GM19238 (cell line): ENCODE data around the gene TLE1.

ENCODE experiments used
- DNase-seq: peaks from one replicate; pipeline ENCODE4 v3.0.0; 2011; ENCODE audit warnings: low spot score; ENCODE audit not compliant: insufficient read length

The TLE1 gene

DNA sequence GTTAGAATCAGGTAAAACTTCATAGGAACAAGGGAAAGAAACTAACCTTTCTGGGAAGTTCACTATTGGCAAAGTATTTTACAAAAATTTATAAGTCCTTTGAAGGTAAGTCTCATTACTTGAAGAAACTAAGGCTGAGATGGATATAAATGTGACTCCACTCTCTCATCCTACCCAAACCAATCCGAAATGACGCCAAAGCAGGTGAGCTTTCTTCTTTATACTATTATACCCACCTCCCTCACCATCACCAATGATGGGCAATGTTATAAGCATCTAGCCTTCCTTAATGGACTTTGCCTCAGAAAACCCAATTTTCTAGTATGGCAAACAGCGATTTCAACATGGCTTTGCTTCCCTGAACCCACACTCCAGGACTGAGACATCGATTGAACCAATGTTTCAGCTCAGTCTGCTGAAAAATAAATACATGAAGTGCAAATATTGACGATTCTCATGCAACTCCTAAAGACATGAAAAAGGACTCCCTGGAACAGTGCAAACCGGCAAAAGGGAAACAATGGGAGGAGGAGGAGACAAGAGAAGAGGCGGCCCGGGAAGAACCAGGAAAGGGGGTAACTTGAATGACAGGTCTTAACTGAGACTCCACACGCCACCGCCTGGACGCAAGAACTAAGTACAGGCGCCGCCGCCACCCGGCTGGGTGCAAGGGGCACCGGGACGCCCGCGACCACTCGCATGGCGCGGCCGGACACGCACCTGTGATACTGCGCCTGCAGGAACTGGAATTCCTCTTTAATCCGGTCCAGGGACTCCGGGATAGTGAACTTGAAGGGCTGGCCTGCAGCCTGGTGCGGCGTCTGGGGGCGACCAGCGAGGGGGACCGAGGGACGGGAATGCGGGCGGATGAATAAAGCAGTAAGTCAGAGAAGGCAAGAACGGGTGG is 2.5 kb downstream of the TLE1 start:
- no peak for DNase-seq

DNA sequence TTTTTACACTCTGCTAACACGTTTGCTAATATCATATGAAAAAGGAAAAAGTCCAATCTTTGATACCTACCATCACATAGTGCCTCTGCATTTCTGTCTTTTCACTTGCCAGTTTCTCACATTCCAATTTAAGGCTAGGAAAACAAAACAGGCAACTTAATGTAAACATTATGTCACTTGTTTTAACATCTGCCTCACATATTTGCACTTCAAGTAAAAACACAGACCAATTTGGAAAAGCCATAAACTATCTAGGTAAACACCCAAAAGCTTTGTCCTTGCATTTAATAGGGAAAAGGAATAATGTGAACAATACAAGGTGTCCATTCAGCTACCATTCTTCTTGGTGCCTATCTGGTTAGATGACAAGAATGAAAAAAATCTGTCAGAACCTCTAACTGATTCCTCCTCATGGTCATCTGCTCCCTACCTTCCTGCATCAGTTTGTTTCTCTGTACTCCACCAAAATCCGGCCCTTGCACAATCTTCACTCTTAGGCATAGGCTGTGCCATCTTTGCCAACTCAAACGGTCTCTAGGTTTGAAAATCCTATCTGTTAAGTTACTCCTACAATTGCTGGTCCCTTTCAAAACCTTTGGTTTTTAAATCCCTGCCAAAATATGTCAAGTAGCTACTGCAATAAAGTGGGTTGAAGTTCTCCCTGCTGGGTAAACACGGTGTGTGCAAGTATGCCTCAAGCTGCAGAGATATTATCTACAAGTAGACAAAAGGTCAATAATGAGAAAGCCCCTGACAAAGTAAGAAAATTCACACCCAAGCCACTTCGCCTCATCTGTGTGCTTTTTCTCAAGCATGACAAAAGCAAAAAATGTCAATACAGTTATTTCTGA is 3.4 kb downstream of the TLE1 start:
- no peak for DNase-seq

DNA sequence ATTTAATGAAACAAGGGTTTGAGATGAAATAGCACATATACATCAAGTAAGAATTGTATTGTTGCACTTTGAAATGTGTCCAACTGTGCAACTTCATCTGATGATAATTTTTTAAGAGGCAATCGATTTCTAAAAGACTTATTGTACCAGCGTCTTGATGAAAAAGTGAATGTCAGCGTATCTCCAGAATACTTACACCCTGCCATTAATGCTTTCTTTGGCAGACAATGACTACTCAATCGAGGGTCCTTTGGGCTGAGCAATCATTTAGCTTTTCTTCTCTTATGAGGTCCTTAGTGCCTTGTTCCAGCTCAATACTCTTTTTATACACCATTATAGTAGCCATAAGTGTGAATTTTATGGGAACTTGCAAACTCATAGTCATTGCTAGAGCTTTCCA is 4.7 kb downstream of the TLE1 start:
- no peak for DNase-seq

DNA sequence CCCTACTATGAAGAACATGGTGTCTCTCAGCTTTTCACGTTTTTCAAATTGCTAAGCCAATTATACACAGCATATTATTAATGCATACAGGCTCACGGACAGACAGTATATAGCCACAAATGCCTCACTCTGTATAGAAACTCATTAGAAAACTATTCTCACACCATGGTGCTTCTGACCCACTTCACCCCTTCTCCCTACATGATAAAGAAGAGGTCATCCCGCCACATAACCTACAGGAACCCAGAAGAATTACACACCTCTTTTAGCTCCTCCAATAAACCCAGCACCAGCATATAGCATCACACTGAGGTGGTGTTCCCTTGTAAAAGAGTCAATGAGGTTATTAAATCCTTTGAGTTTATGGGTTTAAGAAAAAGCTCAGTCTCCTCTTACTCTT is 5.6 kb downstream of the TLE1 start:
- no peak for DNase-seq

DNA sequence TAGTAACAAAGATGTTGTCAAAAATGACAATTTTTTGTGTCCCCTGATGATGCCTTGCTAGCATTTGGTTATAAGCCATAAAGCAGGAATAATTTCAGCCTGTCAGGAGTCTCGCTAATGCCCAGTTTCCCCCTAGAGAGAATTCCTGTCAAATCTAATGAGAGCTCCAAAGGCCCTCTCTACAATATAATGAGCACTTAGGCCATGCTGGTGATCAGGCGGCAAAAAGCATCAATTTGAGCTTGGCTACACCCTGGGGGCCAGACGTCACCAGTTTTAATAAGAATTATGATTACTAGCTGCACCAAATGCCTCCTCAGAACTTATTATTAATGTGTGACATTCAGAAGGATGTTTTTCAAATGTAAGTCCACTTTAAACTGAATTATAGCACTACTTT is 6.1 kb downstream of the TLE1 start:
- DNase-seq = no peak

DNA sequence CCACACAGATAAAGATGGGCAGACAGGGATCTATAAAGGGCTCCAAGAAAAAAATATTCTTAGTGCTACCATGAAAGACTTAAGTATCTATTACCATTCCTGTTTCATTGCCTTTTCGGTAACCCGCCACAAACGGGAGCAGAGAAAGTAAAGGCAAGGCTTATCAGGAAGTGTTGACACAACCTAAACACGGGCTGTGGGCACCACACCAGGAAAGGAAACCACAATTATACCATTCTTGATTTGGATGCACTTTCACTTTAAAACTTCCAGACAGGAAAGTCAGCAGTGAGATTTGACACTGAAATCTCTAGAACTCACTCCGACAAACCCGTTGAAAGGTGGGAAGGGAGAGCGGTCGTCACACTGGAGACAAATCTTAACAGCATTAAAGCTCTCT is 6.5 kb downstream of the TLE1 start:
- DNase-seq = no peak

DNA sequence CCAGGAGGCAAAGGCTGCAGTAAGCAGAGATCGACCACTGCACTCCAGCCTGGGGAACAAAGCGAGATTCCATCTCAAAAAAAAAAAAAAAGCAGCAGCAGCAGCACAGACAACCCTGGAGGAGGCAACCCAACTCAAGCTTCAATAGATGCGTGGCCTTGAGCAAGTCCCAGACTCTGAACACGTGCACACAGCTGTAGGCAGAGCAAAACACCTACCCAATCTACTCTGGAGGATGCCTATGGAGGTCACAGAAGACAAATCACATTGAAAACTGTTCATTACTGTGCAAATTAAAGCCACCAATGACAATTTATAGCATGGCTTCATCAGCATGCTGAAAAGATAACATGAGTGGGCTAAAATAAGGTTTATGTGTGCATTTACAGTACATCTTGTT is 7.2 kb downstream of the TLE1 start:
- DNase-seq = no peak

DNA sequence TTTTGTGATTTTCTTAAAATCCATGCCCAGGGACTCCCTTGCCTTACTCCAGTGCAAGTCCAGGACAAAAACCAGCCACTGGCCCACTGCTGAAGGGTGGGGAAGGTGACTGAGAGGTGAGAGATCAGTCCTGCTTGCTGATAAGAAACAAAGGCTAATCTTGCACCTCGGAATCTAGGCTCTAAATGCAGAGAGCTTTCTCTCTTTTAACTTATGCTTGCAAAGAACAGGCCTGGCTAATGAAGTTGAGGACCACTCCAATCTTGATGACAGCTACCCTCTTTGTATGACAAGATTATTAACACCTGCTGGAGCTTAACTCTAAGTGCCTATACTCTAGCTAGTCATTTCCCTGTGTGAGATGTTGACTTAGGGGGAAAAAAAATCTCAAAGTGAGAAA is 8.8 kb downstream of the TLE1 start:
- no peak for DNase-seq

DNA sequence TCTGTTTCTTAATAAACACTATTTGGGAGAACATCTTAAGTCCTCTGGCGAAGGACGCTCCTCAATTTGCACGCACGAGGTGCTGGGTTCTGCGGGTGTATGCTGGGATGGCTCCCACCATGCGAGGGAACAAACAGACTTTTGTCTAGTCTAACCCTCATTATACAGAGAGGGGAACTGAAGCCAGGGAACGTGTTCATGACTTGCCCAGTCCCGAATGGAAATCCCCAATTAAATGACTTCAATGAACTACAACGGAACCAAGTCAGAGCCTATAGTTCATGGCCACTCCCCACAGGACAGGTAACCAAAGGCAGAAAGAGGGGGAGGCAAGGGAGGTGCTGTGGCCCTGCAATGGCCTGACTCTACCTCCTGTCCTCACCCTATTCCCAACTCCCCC is 9.3 kb downstream of the TLE1 start:
- DNase-seq = no peak

DNA sequence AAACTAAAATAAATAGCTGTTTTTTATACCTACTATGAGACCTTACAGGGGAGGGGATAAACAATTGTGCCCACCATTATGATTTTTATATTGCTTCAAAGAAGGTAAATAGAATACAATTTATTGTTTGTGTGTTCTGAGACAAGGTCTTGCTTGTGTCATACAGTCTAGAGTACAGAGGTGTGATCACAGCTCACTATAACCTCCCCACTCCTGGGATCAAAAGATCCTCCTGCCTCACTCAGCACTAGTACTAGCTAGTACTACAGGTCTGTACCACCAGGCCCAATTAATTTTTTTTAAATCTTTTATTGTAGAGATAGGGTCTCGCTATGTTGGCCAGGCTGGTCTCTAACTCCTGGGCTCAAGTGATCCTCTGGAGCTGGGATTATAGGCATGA is 11.3 kb downstream of the TLE1 start:
- DNase-seq = no peak

DNA sequence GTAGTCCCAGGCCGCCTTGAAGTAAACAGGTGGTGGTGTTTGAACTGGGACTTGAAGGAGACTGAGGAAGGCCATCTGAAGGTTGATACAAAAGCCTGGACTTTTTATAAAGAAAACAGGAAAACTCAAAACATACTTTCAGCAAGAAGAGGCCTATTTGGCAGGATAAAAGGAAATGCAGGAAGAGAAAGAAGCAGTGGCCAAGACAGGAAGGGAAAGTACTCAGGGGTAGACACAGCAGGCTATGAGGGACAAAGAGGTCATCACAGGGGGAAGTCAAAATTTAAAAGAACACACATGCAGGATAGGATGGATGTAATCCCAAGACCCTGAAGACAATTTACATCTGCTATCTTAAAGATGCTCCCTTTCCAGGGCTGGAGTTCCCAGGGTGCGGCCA is 13.0 kb downstream of the TLE1 start:
- no peak for DNase-seq

DNA sequence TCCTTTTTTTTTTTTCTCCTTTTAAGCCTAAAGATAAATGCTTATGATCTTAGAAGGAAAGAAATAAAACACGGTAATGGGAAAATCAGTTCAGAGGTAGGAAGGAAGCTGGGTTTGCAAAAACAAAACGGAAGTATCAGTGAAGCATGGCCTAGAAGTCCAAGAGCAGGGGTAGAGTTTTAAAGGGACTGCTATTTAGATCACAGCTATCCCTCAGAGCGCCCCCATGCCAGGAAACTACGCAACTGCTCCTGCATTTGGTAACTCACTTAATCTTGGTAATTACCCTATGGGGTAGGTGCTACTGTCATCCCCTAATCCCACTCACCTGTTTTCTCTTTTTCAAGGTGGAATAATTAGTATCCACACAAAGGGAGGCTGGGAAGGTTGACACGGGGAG is 16.0 kb downstream of the TLE1 start:
- no peak for DNase-seq

DNA sequence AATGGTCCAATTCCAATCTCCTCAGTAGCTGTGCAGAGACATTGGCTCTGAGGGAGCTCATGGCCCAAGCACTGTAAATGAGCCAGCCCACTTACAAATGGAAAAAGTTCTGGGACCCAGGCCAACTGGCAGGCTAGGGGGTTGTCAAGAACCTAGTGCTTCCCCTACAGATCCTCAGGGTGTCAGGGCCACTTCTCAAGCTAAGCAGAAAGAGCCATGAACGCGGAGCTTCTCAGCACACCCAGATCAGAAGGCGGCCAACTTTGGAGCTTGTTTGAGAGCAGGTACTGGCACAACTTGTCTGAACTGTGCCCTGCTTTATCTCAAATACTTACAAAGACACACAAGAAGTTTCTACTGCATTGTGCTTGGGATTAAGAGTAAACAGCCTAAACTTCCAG is 17.5 kb downstream of the TLE1 start:
- DNase-seq = no peak

DNA sequence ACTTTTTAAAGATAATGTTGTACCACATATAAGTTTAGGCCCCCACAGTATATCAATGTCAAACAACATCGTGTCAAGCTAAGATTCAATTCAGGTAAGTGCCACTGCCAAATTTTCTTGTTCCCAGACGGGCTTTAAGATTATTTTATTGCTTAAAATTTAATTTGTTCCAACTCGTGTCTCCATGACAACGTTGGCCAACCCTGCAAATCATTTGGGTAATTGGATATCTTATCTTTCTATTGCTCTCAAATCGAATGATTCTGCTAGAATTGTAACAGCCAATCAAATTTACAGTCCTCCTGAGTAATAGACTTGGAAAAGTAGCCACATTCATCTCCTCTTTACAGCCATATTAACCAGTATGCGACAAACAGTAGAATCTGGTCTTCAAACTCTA is 19.5 kb downstream of the TLE1 start:
- no peak for DNase-seq

DNA sequence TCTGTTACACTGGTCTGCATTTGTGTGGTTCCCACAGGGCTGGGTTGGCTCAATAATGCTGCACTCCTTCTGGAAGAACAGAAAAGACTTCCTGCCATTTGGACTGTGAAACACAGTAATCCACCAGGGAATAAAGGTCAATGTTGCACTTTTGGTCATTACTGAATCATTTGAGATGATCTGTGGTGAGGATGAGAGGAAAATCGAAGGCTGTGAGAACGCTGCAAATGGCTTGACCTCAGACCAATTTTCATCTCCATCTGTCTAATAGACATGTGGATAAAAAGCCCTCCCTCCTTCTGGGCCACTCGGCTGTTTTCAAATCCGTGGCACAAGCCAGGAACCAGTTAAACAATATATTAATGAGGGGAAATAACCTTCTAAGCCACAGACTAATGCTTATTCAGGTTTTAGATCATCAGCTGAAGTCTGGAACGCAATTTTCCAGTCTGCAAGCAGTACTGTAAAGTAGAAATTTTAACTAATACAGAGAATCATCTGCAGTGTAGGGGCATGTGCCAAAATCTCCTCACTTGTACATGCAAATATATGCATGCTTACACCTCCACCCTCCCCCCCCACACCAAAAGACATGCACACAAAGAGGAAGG is 20.2 kb downstream of the TLE1 start:
- DNase-seq = no peak

DNA sequence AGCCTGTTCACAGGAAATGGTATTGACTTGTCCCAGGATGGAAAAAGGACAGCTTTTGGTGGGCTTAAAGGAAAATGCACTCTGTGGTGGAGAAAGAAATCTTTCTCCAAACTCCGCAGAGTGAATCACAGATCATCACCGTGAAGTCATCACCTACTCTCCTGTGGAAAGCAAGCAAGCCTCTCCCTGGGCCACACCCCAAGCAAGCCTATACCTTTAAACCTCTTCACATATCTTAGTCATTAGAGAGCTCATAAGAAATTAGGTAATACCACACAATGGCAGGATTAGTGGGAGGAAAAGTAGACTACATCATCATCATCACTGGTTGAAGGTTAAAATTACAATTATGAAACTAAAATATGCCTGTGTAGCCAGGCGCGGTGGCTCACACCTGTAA is 23.2 kb downstream of the TLE1 start:
- DNase-seq = no peak

DNA sequence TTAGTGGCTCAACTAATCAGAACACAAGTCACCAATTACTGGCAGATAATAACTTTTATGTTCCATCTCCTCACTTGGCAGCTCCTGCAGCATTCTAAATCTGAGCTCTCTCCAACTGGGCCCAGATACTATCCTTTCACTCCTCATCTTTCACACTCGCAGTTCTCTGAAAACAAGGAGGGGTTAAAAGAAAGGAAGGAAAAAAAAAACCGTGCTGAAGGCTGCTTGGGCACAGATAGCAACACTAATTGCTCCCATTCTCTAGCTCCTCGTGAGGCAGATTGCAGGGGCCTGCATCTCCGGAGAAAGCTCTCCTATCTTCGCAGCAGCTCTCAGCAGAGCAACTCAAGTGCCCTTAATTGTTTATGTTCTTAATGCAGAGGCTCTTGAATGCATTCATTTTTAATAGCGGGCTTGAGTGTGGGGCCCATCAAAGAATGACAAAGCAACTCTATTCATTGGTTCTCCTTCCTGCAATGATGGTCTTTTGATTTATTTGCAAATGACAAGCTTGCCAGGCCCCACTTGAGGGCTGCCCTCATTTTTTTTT is 23.9 kb downstream of the TLE1 start:
- DNase-seq = no peak

DNA sequence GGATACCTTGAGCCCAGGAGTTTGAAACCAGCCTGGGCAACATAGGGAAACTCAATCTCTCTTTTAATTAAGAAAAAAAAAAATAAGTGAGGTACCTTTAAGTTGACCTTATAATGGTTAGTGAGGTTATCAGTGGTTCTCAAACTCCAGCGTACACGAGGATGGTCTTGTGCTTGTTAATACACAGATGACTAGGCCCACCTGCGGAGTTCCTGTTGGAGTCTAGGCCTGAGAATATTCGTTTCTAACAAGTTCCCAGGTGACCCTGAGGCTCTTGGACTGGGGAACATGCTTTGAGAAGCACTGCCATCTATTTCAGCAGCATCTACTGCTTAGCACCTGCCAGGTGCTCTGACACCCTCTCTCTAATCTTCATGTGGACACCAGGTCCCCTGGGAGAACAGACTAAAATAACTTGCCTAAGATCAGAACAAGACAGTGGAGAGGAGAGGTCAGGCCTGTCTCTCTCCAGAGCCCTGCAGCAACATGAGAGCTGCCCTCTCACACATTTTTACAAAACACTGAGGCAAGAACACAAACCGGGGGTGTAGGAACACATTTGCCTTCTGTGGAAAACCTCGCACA is 24.6 kb downstream of the TLE1 start:
- DNase-seq = no peak

DNA sequence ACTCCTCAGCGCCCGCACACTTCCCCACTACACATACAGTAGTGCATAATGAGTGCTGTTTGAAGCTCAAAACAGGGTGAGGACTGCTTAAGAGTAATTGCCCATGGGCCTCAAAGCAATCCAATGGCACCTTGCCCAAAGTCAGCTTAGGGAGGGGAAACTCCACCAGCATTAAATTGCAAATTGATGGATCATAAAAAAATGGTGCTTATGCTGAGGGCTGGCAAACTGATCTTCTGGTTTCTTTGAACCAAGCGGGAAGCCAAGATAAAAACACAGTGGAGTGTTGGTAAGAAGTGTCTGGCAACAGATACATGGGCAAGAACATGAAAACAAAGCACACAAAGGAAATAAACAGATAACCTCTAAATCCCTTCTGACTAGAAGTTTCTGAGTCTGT is 28.0 kb downstream of the TLE1 start:
- no peak for DNase-seq

DNA sequence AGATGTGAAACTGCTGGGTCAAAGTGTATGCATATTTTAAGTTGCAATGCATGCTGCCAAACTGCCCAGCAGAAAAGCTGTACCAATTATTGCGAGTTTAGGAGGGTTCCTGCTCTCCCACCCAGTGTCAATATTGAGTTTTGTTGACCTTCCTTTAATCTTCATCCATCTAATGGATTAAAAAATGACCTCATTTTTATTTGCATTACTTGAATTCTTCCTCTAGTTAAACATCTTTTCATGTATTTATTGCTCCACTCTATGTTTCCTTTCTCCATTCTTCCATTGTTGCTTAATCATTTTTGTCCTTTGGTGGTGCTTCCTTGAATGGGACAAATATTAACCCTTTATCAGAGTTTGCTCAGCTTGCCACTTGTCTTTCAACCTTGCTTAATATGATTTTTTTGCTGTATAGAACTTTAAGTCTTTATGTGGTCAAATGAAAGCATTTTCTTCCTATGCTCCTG is 32.4 kb downstream of the TLE1 start:
- DNase-seq = no peak

DNA sequence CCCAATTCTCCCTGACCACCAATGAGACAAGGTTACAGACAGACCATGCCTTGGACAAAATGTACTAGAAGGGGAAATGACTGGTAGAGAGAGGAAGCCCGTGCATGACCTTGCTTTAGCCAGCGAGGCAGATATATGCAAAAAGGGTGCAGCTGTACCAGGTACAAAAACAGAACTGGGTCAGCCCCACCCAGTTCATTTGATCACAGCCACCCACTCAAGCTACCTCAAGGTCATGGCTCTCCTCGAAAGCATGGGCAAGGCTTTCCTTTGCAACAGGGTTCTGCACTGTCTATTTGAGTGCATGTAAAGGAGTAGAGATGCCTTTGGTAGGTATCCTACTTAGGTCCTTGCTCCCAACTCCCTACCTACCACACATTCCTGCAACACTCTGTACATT is 33.3 kb downstream of the TLE1 start:
- no peak for DNase-seq
